ENCODE data around the gene CLDN10.

Gene CLDN10

GRCh38 chr13:95628488-95628887 is 76.0 kb downstream of the CLDN10 start:
- Histone ChIP-seq H2AFZ (ENCODE audit: low read length) (no peak overlapping the region), H3K79me2 (ENCODE audit: low read length) (no peaks in the 10 kb centered on the region), H3K4me2 (ENCODE audit: low read depth, low read length) (no peak overlapping the region), H3K4me3 (ENCODE audit: low read length) (no peak overlapping the region), H3K4me1 (ENCODE audit: low read length) (no peaks in the 10 kb centered on the region), H3K27ac (ENCODE audit: low read length) (no peak overlapping the region), H4K20me1 (ENCODE audit: insufficient read depth, low read length) (no peaks in the 10 kb centered on the region), H3K27me3 (replicated peaks; ENCODE audit: insufficient read depth, low read length) (no peaks in the 10 kb centered on the region), H3K9me3 (replicated peaks; ENCODE audit: insufficient read depth, low read length) (no peaks in the 10 kb centered on the region), H3K9me2 (replicated peaks; ENCODE audit: insufficient read depth, low read length) (no peaks in the 10 kb centered on the region), H3F3A (ENCODE audit: insufficient read depth, low read length) (no peaks in the 10 kb centered on the region), H3K36me3 (replicated peaks; ENCODE audit: insufficient read depth, low read length) (no peaks in the 10 kb centered on the region), H3K9ac (ENCODE audit: low read length) (no peak overlapping the region)
- no peak for DNase-seq
- TF ChIP-seq CTCF (IDR thresholded peaks at IDR 0.05; ENCODE audit: low read length) (no peak), EZH2phosphoT487 (IDR thresholded peaks at IDR 0.05; ENCODE audit: low read length) (no peak), EZH2 (optimal IDR thresholded peaks at IDR 0.05; ENCODE audit: low read depth, low read length) (no peak)

- Histone ChIP-seq H3K27me3 (replicated peaks; ENCODE audit: insufficient read depth, low read length) (no peaks in the 10 kb centered on the region), H3K36me3 (replicated peaks; ENCODE audit: insufficient read depth, low read length) (no peaks in the 10 kb centered on the region), H3K79me2 (ENCODE audit: low read length) (no peaks in the 10 kb centered on the region), H3K9me3 (replicated peaks; ENCODE audit: insufficient read depth, low read length) (no peaks in the 10 kb centered on the region), H3K4me2 (ENCODE audit: low read depth, low read length) (no peak overlapping the region), H3K4me1 (ENCODE audit: low read length) (no peaks in the 10 kb centered on the region), H3K9me2 (replicated peaks; ENCODE audit: insufficient read depth, low read length) (no peaks in the 10 kb centered on the region), H3K27ac (ENCODE audit: low read length) (no peak overlapping the region), H3K9ac (ENCODE audit: low read length) (no peak overlapping the region), H3K4me3 (ENCODE audit: low read length) (no peak overlapping the region), H4K20me1 (ENCODE audit: insufficient read depth, low read length) (no peaks in the 10 kb centered on the region), H2AFZ (ENCODE audit: low read length) (no peak overlapping the region), H3F3A (ENCODE audit: insufficient read depth, low read length) (no peaks in the 10 kb centered on the region)
- no peak for TF ChIP-seq CTCF (IDR thresholded peaks at IDR 0.05; ENCODE audit: low read length)
- TF ChIP-seq EZH2phosphoT487 (IDR thresholded peaks at IDR 0.05; ENCODE audit: low read length), result no peak
- TF ChIP-seq EZH2 (optimal IDR thresholded peaks at IDR 0.05; ENCODE audit: low read depth, low read length), result no peak
- no peak for DNase-seq
These were observed 76.6 kb downstream of the CLDN10 start for GRCh38 chr13:95629071-95629470.
